Tibial nerve (tissue), 4 donors: ENCODE measurements around the gene LCN1. TPM values are rescaled to one million over a fixed set of nuclear protein-coding genes. Genes with fewer than 3 reads are reported as not detected.

Experiments used
- DNase-seq, 2 donors: peaks; one replicate each; pipeline ENCODE4 v3.0.0-alpha.2; 2019; ENCODE audit warnings: low spot score in 2 of 2
- H3K27ac ChIP-seq, 4 donors: fragments of 200-600 bp; sonication (generic) in 3 of 4; one replicate each; pipeline ENCODE4 v1.5.1; 2017 to 2019; ENCODE audit warnings: mild to moderate bottlenecking in 1 of 4
- H3K27me3 ChIP-seq, 2 donors: fragments of 200-600 bp; sonication (generic) in 1 of 2; one replicate each; pipeline versions ENCODE4 v1.5.1 to v1.6.0; 2017 to 2019
- H3K36me3 ChIP-seq, 3 donors: fragments of 200-600 bp; sonication (generic); one replicate each; pipeline ENCODE4 v1.5.1; 2018 to 2019
- H3K4me1 ChIP-seq, 4 donors: fragments of 200-600 bp; sonication (generic) in 3 of 4; one replicate each; pipeline ENCODE4 v1.5.1; 2017 to 2019
- H3K4me3 ChIP-seq, 4 donors: fragments of 200-600 bp; sonication (generic) in 3 of 4; one replicate each; pipeline ENCODE4 v1.5.1; 2017 to 2019; ENCODE audit warnings: mild to moderate bottlenecking in 1 of 4, moderate library complexity in 1 of 4
- H3K9me3 ChIP-seq, 4 donors: fragments of 200-600 bp; sonication (generic) in 3 of 4; one replicate each; pipeline ENCODE4 v1.5.1; 2017 to 2019
- CTCF ChIP-seq, 5 experiments: fragments of 200-600 bp in 3 of 5; fragments of 450-650 bp in 2 of 5; sonication (generic) in 3 of 5; IDR thresholded peaks; one replicate each; pipeline ENCODE4 v1.5.1; 2016 to 2019; ENCODE audit warnings: antibody characterized with exemption in 5 of 5, mild to moderate bottlenecking in 3 of 5, moderate library complexity in 2 of 5
- EP300 ChIP-seq, 2 donors: sonication (generic); formaldehyde crosslinking; IDR thresholded peaks; one replicate each; pipeline ENCODE4 v1.6.1; 2017; ENCODE audit warnings: antibody characterized with exemption in 2 of 2, mild to moderate bottlenecking in 1 of 2
- POLR2A ChIP-seq, 2 donors: fragments of 450-650 bp; IDR thresholded peaks; one replicate each; pipeline ENCODE4 v1.6.1; 2017; ENCODE audit warnings: antibody characterized with exemption in 2 of 2, mild to moderate bottlenecking in 2 of 2, moderate library complexity in 2 of 2
- WGBS, 2 donors: methylation state at CpG; one replicate each; pipeline ENCODE4 v1.1.5; 2018; 5-methylcytosine and 5-hydroxymethylcytosine counted together
- total RNA-seq, 4 donors: library from RNA; depleted of rRNA; stranded (reverse); fragments of >200 nt; gene quantifications; one replicate each; pipeline ENCODE4 v1.1.0, GENCODE V29; 2016

LCN1 gene
- total RNA-seq, 4 donors from 2014 or later = not detected

GRCh38 chr9:135570456-135570855, 49.2 kb downstream of the LCN1 start:
- Histone ChIP-seq H3K9me3 (peaks cover 0 to 9% (median 0%) of the 10 kb centered on the region in 4 donors), H3K4me1 (no peaks in the 10 kb centered on the region), H3K27ac (no peak overlapping the region), H3K27me3 (no peaks in the 10 kb centered on the region), H3K4me3 (no peak overlapping the region), H3K36me3 (no peaks in the 10 kb centered on the region)
- DNase-seq = no peak
- TF ChIP-seq EP300 (IDR thresholded peaks at IDR 0.05) (no peak), POLR2A (IDR thresholded peaks at IDR 0.05) (no peak), CTCF (IDR thresholded peaks at IDR 0.05) (no peak)
- WGBS, 2 donors = 53 to 61% methylated on average over 3 of the region's 3 CpGs

GRCh38 chr9:135572233-135572632, 51.0 kb downstream of the LCN1 start:
- Histone ChIP-seq H3K36me3 (no peaks in the 10 kb centered on the region), H3K9me3 (peaks cover 0 to 9% (median 0%) of the 10 kb centered on the region in 4 donors), H3K27me3 (no peaks in the 10 kb centered on the region), H3K27ac (no peak overlapping the region), H3K4me3 (no peak overlapping the region), H3K4me1 (no peaks in the 10 kb centered on the region)
- TF ChIP-seq POLR2A (IDR thresholded peaks at IDR 0.05) (no peak), EP300 (IDR thresholded peaks at IDR 0.05) (no peak), CTCF (IDR thresholded peaks at IDR 0.05) (no peak)
- DNase-seq = no peak
- WGBS, 2 donors = 79 to 88% methylated on average over 2 of the region's 2 CpGs

GRCh38 chr9:135573124-135573523, 51.9 kb downstream of the LCN1 start:
- H3K27ac ChIP-seq = no peak overlapping the region
- no peaks in the 10 kb centered on the region for H3K27me3 ChIP-seq
- DNase-seq = no peak
- peaks cover 0 to 9% (median 0%) of the 10 kb centered on the region in 4 donors for H3K9me3 ChIP-seq
- TF ChIP-seq CTCF (IDR thresholded peaks at IDR 0.05) (no peak), EP300 (IDR thresholded peaks at IDR 0.05) (no peak), POLR2A (IDR thresholded peaks at IDR 0.05) (no peak)
- no peaks in the 10 kb centered on the region for H3K36me3 ChIP-seq
- no peaks in the 10 kb centered on the region for H3K4me1 ChIP-seq
- 74 to 93% methylated on average over 1 of the region's 1 CpG for WGBS, 2 donors
- H3K4me3 ChIP-seq = no peak overlapping the region

- WGBS, 2 donors = 72 to 77% methylated on average over 14 of the region's 14 CpGs
- Histone ChIP-seq H3K27ac (no peak overlapping the region), H3K27me3 (no peaks in the 10 kb centered on the region), H3K4me1 (no peaks in the 10 kb centered on the region), H3K4me3 (no peak overlapping the region), H3K36me3 (no peaks in the 10 kb centered on the region), H3K9me3 (peaks cover 0 to 2% (median 0%) of the 10 kb centered on the region in 4 donors)
- no peak for DNase-seq
- TF ChIP-seq CTCF (IDR thresholded peaks at IDR 0.05) = no peak
- no peak for TF ChIP-seq EP300 (IDR thresholded peaks at IDR 0.05)
- TF ChIP-seq POLR2A (IDR thresholded peaks at IDR 0.05) = no peak
Observed at GRCh38 chr9:135574331-135574730, 53.1 kb downstream of the LCN1 start.

GRCh38 chr9:135574943-135575342, 53.7 kb downstream of the LCN1 start:
- no peak for DNase-seq
- no peaks in the 10 kb centered on the region for H3K27me3 ChIP-seq
- no peaks in the 10 kb centered on the region for H3K4me1 ChIP-seq
- WGBS, 2 donors = 87 to 90% methylated on average over 4 to 7 of the region's 15 CpGs
- TF ChIP-seq EP300 (IDR thresholded peaks at IDR 0.05) = no peak
- no peak for TF ChIP-seq POLR2A (IDR thresholded peaks at IDR 0.05)
- TF ChIP-seq CTCF (IDR thresholded peaks at IDR 0.05) = no peak
- no peaks in the 10 kb centered on the region for H3K36me3 ChIP-seq
- no peaks in the 10 kb centered on the region for H3K9me3 ChIP-seq
- no peak overlapping the region for H3K4me3 ChIP-seq
- no peak overlapping the region for H3K27ac ChIP-seq

Other genes starting within 250 kb of the LCN1 start
- 10 to 100 TPM; 10.5 to 14.7 (median 11.8) TPM for gene PPP1R26, start 41.7 kb upstream of the LCN1 start, total RNA-seq
- gene MRPS2, start 20.8 kb upstream of the LCN1 start, total RNA-seq = 10 to 100 TPM; 24.9 to 29.2 (median 26.3) TPM
- not detected for gene OBP2A, start 24.7 kb downstream of the LCN1 start, total RNA-seq
- not detected for gene PAEP, start 40.3 kb downstream of the LCN1 start, total RNA-seq
- not detected for gene GLT6D1, start 118.1 kb downstream of the LCN1 start, total RNA-seq
- gene LCN9, start 141.9 kb downstream of the LCN1 start, total RNA-seq = not detected
- gene SOHLH1, start 178.0 kb downstream of the LCN1 start, total RNA-seq = not detected
- gene KCNT1, start 180.7 kb downstream of the LCN1 start, total RNA-seq = under 1 TPM in 2 of 4 donors, not detected in 2; under 0.01 to 0.39 TPM